Retinal pigment epithelial cell (primary cell): ENCODE results near the gene TAF1A.
A peak's percentile ranks its signal among the peaks of the same experiment; 100 is the strongest.
"Not testable (repeated sequence)": the region's sequence is repeated elsewhere in the genome, so short reads cannot be mapped to it uniquely, and the experiment has no call there.

Source experiments
- DNase-seq: peaks from one replicate; pipeline ENCODE4 v3.0.0-alpha.2; 2010; ENCODE audit warnings: low read depth
- H3K4me3 ChIP-seq: 2 replicates; pipeline ENCODE4 v1.5.1; 2011; ENCODE audit warnings: mild to moderate bottlenecking, low read length, control low read depth, moderate library complexity
- CTCF ChIP-seq: conservative IDR thresholded peaks from 2 replicates; pipeline ENCODE4 v1.5.1; 2011; ENCODE audit warnings: low read depth, low read length, control low read depth, inconsistent platforms

Gene TAF1A

GRCh38 chr1:222617367-222617951 is 27.7 kb upstream of the TAF1A start:
- DNase-seq = peak; percentile 96
- no peak for TF ChIP-seq CTCF
- peak overlapping the region; percentile 68 for H3K4me3 ChIP-seq

GRCh38 chr1:222616525-222616924 is 26.8 kb upstream of the TAF1A start:
- TF ChIP-seq CTCF = no peak
- H3K4me3 ChIP-seq = no peak overlapping the region
- DNase-seq = no peak

GRCh38 chr1:222613627-222614026 is 23.9 kb upstream of the TAF1A start:
- no peak for TF ChIP-seq CTCF
- no peak overlapping the region for H3K4me3 ChIP-seq
- DNase-seq = no peak

GRCh38 chr1:222610728-222611127 is 21.0 kb upstream of the TAF1A start:
- no peak overlapping the region for H3K4me3 ChIP-seq
- no peak for TF ChIP-seq CTCF
- DNase-seq = no peak

- not testable (repeated sequence) for H3K4me3 ChIP-seq, DNase-seq
Measured at GRCh38 chr1:222609111-222609510, 19.4 kb upstream of the TAF1A start.

GRCh38 chr1:222606757-222607156 is 17.0 kb upstream of the TAF1A start:
- DNase-seq = no peak
- no peak overlapping the region for H3K4me3 ChIP-seq
- TF ChIP-seq CTCF = no peak

- no peak overlapping the region for H3K4me3 ChIP-seq
- TF ChIP-seq CTCF = no peak
- DNase-seq = no peak
Measured at GRCh38 chr1:222601257-222601656, 11.5 kb upstream of the TAF1A start.

- no peak for TF ChIP-seq CTCF
- no peak for DNase-seq
- no peak overlapping the region for H3K4me3 ChIP-seq
Measured at GRCh38 chr1:222600281-222600680, 10.5 kb upstream of the TAF1A start.
